ENCODE measurements around the gene ANKRD34A. TPM values are rescaled to one million over a fixed set of nuclear protein-coding genes. Genes with fewer than 3 reads are reported as not detected.
"Not testable (repeated sequence)": the region's sequence is repeated elsewhere in the genome, so short reads cannot be mapped to it uniquely, and the experiment has no call there.

Gene ANKRD34A
- total RNA-seq, 2 donors from 2014 or later = 4.6 to 4.8 TPM

DNA sequence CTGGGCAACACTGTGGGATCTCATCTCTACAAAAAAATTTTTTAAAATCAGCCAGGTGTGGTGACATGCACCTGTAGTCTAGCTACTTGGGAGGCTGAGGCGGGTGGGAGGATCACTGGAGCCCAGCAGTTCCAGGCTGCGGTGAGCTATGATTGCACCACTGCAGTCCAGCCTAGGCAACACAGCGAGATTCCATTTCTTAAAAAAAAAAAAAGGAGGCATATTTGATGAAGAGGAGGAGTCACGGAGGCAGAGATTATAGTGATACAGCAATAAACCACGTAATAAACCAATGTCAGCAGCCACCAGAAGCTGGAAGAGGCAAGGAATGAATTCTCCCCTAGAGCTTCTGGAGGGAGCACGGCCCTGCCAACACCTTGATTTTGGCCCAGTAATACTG, 10.5 kb downstream of the ANKRD34A start:
- ATAC-seq (replicated peaks) = no peak
- Mint-ChIP-seq H3K9me3 (no peaks in the 10 kb centered on the region), H3K27ac (no peak overlapping the region), H3K36me3 (ENCODE audit: low read depth) (peaks cover 78% of the 10 kb centered on the region), H3K4me1 (peaks cover 49% of the 10 kb centered on the region), H3K27me3 (no peaks in the 10 kb centered on the region), H3K4me3 (peak overlapping the region; percentile 95)

DNA sequence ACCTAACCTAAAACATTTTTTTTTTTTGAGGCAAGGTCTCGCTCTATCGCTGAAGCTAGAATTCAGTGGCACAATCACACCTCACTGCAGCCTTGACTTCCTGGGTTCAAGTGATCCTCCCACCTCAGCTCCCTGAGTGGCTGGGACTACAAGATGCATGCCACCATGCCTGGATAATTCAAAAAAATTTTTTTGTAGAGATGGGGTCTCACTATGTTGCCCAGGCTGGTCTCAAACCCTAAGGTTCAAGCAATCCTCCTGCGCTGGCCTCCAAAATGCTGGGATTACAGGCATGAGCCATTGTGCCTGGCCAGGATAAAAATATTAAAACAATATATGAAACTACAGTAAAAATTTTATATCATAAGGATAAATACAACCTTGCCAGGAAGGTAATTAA, 11.5 kb downstream of the ANKRD34A start:
- Mint-ChIP-seq H3K4me1 (peaks cover 43% of the 10 kb centered on the region), H3K27me3 (no peaks in the 10 kb centered on the region), H3K36me3 (ENCODE audit: low read depth) (peaks cover 82% of the 10 kb centered on the region), H3K4me3 (no peak overlapping the region), H3K27ac (no peak overlapping the region), H3K9me3 (no peaks in the 10 kb centered on the region)
- ATAC-seq (replicated peaks) = no peak

DNA sequence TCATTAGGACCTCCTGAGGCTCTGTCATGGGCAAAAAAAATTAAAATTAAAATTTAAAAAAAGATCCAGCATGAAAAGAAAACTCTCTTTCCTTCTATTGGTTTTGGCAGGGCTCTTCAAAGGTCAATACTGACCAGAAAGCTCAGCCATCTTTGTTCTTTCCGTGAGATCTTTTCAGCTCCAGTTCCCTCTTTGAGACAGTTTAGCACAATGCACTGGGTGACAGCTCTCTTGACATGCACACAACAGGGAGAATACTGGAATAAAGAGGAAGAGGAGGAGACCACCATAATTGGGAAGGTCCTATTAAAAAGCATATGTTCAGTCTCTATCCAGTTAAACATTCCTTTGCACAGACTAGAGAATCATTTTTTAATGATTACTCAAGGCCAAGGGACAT, 12.8 kb downstream of the ANKRD34A start:
- Mint-ChIP-seq H3K4me3 (no peak overlapping the region), H3K9me3 (no peaks in the 10 kb centered on the region), H3K36me3 (ENCODE audit: low read depth) (peaks cover 87% of the 10 kb centered on the region), H3K27ac (no peak overlapping the region), H3K27me3 (no peaks in the 10 kb centered on the region), H3K4me1 (peaks cover 43% of the 10 kb centered on the region)
- no peak for ATAC-seq (replicated peaks)

DNA sequence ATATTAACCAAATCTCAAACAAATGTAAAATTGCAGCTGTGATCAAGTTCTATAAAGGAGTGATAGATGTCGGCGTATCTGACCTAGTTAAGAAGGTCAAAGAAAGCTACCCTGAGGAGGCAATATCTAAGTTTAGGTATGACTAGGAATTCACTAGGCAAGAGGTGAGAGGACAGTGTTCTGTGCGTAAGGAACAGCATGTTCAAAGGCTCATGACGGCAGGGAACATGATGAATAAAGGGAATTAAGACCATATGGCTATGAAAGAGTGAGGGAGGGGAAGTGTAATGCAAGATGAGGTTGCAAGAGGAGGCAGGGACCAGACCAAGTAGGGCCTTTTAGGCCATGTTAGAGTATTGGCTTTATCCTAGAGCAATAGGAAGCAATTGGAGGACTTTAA, 15.2 kb downstream of the ANKRD34A start:
- Mint-ChIP-seq H3K27ac (no peak overlapping the region), H3K9me3 (no peaks in the 10 kb centered on the region)
- no peak for ATAC-seq (replicated peaks)

DNA sequence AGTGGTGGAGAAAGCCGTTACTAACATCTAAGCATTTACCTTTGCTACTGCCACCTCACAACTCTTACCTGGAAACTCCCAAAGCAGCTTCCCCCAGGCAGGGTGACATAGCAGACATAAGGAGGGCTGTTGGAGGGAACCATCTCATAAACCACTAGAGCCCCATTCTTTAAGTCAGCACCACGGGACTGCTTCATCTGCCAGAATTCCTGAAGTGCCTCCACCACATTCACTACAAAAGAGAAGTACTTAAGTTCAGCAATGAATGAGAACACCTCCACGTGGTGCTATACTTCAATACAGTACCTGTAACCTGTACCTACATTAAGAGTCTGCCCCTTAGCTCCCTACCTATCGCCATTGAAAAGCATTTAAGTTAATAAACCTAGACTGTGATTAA, 16.8 kb downstream of the ANKRD34A start:
- no peak for ATAC-seq (replicated peaks)
- H3K4me3 Mint-ChIP-seq = no peak overlapping the region

More for the DNA sequence above, 15.2 kb downstream of the ANKRD34A start:
- Mint-ChIP-seq H3K4me1 (peaks cover 25% of the 10 kb centered on the region), H3K36me3 (ENCODE audit: low read depth) (peaks cover 89% of the 10 kb centered on the region), H3K4me3 (no peak overlapping the region), H3K27me3 (no peaks in the 10 kb centered on the region)

DNA sequence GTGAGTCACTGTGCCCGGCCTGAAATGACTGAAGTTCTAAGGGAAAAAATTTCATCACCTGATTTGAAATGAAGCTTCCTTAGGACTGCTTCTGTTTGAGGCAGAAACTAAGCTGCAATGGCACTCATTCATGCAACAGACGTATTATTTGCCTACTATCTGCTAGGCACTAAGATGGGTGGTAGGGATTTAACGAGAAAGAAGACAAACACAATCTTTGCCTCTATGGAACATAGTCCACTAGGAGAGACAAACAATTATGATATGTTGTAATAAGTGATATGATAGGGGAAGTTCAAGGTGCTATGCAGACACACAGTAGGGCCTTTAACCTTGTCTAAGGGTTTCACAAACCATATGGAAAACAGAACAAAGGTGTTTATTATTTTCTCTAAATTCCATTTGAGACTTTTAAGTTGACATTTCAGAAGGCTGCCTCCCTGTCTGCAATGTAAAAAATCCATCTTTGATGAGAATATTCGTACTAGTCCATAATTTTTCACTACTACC, 17.8 kb downstream of the ANKRD34A start:
- Mint-ChIP-seq H3K4me1 (peaks cover 8% of the 10 kb centered on the region), H3K9me3 (no peaks in the 10 kb centered on the region), H3K4me3 (no peak overlapping the region), H3K36me3 (ENCODE audit: low read depth) (peaks cover 89% of the 10 kb centered on the region), H3K27ac (no peak overlapping the region), H3K27me3 (no peaks in the 10 kb centered on the region)
- ATAC-seq (replicated peaks) = no peak

More for the DNA sequence above, 16.8 kb downstream of the ANKRD34A start:
- no peak overlapping the region for H3K27ac Mint-ChIP-seq
- peaks cover 17% of the 10 kb centered on the region for H3K4me1 Mint-ChIP-seq
- no peaks in the 10 kb centered on the region for H3K9me3 Mint-ChIP-seq
- peaks cover 89% of the 10 kb centered on the region for H3K36me3 Mint-ChIP-seq (ENCODE audit: low read depth)
- H3K27me3 Mint-ChIP-seq = no peaks in the 10 kb centered on the region

DNA sequence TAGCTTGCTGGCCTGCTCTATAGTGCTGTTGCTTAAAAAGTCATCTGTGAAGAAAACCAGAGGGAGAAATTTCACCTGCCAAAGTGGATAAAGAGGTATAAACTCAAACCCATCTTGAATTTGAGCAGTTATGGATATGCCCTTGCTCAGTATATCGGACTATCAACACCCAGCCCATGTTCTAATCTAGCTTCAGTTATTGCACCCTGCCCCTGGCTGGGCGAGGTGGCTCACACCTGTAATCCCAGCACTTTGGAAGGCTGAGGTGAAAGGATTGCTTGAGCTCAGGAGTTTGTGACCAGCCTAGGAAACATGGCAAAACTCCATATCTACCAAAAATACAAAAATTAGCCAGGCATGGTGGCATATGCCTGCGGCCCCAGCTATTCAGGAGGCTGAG, 19.8 kb downstream of the ANKRD34A start:
- peaks cover 91% of the 10 kb centered on the region for H3K36me3 Mint-ChIP-seq (ENCODE audit: low read depth)
- no peak overlapping the region for H3K27ac Mint-ChIP-seq
- H3K4me3 Mint-ChIP-seq = no peak overlapping the region
- ATAC-seq (replicated peaks) = no peak
- no peaks in the 10 kb centered on the region for H3K27me3 Mint-ChIP-seq
- peaks cover 5% of the 10 kb centered on the region for H3K4me1 Mint-ChIP-seq
- H3K9me3 Mint-ChIP-seq = no peaks in the 10 kb centered on the region

DNA sequence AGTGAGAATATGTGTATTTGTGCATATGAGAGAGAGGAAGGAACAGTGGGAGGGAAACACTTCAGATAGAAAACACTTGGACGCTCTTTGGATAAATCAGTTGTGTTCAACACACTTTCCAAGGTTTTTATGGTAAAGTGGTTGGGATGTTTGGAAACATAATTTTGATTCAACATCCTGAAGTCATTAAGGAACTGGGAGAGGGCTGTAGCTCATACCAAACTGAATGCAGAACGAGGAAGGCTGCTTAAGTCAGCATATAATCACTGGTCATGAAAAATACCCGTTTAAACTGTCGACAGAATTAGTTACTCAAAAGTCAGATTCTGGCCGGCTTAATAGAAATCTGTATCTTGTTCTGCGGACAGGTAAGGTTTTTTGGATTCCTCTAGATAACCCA, 21.5 kb downstream of the ANKRD34A start:
- Mint-ChIP-seq H3K4me3 (no peak overlapping the region), H3K27ac (peak overlapping the region; percentile 38), H3K27me3 (no peaks in the 10 kb centered on the region), H3K9me3 (no peaks in the 10 kb centered on the region), H3K36me3 (ENCODE audit: low read depth) (peaks cover 95% of the 10 kb centered on the region), H3K4me1 (no peaks in the 10 kb centered on the region)
- no peak for ATAC-seq (replicated peaks)

DNA sequence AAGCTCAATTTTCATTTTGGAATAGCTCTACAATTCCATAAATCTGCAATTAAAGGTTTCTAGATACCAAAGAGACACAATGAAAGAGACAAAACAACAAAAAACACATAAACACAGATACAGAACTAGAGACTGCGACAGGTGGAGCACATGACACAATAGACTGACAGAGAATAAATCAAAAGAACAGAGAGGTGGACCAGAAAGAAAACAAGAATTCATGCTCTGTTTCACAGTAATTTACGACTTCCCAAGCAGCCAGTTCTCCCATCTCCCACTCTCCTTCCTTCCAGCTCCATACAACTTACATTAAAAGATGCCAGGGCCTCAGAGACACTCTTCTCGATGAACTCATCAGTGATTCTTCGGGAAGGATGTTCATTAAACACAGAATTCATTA, 22.0 kb downstream of the ANKRD34A start:
- Mint-ChIP-seq H3K27ac (no peak overlapping the region), H3K36me3 (ENCODE audit: low read depth) (peaks cover 94% of the 10 kb centered on the region), H3K9me3 (no peaks in the 10 kb centered on the region)

DNA sequence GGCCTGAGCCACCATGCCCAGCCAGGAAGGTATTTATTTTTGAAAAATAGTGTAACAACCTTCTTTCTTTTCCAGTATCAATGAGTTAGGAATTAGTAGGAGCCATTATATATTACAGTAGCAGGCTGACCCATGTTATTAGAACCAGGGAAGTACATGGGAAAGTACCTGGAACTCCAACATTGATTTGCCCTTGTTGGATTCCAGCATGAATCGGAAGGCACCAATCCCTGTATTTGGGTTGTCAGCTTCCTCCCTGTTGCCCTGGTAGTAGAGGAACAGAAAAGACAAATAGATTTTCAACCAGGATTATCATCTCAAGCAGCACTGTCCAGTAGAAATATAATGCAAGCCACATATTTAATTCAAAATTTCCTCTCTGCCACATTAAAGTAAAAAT, 26.9 kb downstream of the ANKRD34A start:
- no peaks in the 10 kb centered on the region for H3K27me3 Mint-ChIP-seq
- ATAC-seq (replicated peaks) = no peak
- no peaks in the 10 kb centered on the region for H3K9me3 Mint-ChIP-seq
- no peak overlapping the region for H3K27ac Mint-ChIP-seq
- H3K4me1 Mint-ChIP-seq = peaks cover 12% of the 10 kb centered on the region
- H3K4me3 Mint-ChIP-seq = no peak overlapping the region
- H3K36me3 Mint-ChIP-seq (ENCODE audit: low read depth) = peaks cover 89% of the 10 kb centered on the region

More for the DNA sequence above, 22.0 kb downstream of the ANKRD34A start:
- no peaks in the 10 kb centered on the region for H3K4me1 Mint-ChIP-seq
- H3K4me3 Mint-ChIP-seq = no peak overlapping the region
- H3K27me3 Mint-ChIP-seq = no peaks in the 10 kb centered on the region
- no peak for ATAC-seq (replicated peaks)

DNA sequence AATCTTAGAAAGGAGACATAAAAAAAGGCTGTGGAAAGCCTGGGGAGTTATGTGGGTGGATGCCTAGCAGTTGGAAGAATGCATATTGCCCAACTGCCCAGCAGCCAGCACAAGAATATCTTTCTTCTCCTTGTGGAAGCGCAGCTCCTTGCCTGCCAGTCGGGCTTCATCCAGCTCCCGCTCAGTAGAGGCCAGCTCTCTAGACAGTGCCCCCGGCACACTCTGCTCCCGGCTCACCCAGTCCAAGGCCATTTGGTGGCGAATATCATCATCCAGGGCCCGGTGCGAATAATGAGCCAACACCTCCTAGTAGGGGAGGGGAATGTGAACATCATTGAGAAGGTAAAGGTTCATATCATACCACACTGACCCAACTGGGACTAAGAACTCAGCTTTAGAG, 28.1 kb downstream of the ANKRD34A start:
- H3K9me3 Mint-ChIP-seq = no peaks in the 10 kb centered on the region
- H3K27me3 Mint-ChIP-seq = no peaks in the 10 kb centered on the region
- H3K4me3 Mint-ChIP-seq = no peak overlapping the region
- peaks cover 13% of the 10 kb centered on the region for H3K4me1 Mint-ChIP-seq
- H3K27ac Mint-ChIP-seq = peak overlapping the region; percentile 28
- peaks cover 78% of the 10 kb centered on the region for H3K36me3 Mint-ChIP-seq (ENCODE audit: low read depth)
- ATAC-seq (replicated peaks) = no peak

DNA sequence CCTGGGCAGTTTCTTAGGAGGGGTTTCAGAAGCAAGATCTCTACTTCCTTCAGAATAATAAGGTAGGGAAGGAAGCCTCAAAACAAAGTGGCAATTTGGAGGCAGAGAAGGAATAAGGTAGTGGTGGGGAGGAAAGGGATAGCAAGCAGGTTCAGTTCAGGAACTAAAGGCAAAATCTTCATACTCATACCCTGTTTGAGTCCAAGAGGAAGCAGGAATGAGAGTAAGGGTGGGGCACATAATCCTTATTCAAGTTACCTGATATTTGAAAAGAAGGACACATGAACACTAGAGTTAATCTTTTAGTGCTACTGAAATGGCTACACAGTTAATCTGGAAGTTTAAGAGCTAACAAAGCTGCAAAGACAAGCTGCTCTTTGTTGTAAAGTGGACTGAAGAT, 28.7 kb downstream of the ANKRD34A start:
- Mint-ChIP-seq H3K27me3 (no peaks in the 10 kb centered on the region), H3K9me3 (no peaks in the 10 kb centered on the region), H3K27ac (no peak overlapping the region), H3K4me1 (peaks cover 13% of the 10 kb centered on the region), H3K36me3 (ENCODE audit: low read depth) (peaks cover 77% of the 10 kb centered on the region), H3K4me3 (no peak overlapping the region)
- ATAC-seq (replicated peaks) = no peak

DNA sequence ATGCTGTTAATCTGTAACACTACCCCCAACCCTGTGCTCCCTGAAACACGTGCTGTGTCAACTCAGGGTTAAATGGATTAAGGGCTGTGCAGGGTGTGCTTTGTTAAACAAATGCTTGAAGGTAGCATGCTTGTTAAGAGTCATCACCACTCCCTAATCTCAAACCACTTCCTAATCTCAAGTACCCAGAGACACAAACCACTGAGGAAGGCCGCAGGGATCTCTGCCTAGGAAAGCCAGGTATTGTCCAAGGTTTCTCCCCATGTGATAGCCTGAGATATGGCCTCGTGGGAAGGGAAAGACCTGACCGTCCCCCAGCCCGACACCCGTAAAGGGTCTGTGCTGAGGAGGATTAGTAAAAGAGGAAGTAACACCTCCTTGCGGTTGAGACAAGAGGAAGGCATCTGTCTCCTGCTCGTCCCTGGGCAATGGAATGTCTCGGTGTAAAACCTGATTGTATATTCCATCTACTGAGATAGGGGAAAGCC, 31.8 kb downstream of the ANKRD34A start:
- H3K9me3 Mint-ChIP-seq; ATAC-seq (replicated peaks); H3K27me3 Mint-ChIP-seq: not testable (repeated sequence)
- peaks cover 59% of the 10 kb centered on the region for H3K36me3 Mint-ChIP-seq (ENCODE audit: low read depth)
- peak overlapping the region; percentile 78 for H3K27ac Mint-ChIP-seq
- peak overlapping the region; percentile 67 for H3K4me3 Mint-ChIP-seq
- H3K4me1 Mint-ChIP-seq = peaks cover 13% of the 10 kb centered on the region

DNA sequence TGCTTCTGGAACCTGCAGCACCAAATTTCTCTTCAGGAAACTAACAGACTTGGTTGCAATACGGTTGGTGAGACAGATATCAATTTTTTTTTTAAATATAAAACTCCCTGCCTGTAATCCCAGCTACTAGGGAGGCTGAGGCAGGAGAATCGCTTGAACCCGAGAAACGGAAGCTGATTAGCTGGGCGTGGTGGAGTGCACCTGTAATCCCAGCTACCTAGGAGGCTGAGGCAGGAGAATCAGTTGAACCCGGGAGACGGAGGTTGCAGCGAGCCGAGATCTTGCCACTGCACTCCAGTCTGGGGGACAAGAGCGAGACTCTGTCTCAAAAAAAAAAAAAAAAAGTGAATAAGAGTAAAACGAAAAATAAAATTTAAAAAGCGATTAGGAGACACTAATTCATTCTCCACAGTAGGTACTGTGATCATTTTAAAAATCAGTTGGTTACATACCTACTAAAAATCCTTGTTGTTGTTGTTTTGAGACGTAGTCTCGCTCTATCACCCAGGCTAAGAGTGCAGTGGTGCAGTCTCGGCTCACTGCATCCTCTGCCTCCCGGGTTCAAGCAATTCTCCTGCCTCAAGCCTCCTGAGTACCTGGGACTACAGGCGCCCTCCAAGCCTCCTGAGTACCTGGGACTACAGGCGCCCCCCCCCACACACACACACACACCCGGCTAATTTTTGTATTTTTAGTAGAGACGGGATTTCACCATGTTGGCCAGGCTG, 36.3 kb downstream of the ANKRD34A start:
- H3K4me1 Mint-ChIP-seq = peaks cover 7% of the 10 kb centered on the region
- no peaks in the 10 kb centered on the region for H3K27me3 Mint-ChIP-seq
- H3K9me3 Mint-ChIP-seq = no peaks in the 10 kb centered on the region
- H3K36me3 Mint-ChIP-seq (ENCODE audit: low read depth) = peaks cover 28% of the 10 kb centered on the region
- no peak overlapping the region for H3K4me3 Mint-ChIP-seq
- no peak for ATAC-seq (replicated peaks)
- H3K27ac Mint-ChIP-seq = peak overlapping the region; percentile 58

DNA sequence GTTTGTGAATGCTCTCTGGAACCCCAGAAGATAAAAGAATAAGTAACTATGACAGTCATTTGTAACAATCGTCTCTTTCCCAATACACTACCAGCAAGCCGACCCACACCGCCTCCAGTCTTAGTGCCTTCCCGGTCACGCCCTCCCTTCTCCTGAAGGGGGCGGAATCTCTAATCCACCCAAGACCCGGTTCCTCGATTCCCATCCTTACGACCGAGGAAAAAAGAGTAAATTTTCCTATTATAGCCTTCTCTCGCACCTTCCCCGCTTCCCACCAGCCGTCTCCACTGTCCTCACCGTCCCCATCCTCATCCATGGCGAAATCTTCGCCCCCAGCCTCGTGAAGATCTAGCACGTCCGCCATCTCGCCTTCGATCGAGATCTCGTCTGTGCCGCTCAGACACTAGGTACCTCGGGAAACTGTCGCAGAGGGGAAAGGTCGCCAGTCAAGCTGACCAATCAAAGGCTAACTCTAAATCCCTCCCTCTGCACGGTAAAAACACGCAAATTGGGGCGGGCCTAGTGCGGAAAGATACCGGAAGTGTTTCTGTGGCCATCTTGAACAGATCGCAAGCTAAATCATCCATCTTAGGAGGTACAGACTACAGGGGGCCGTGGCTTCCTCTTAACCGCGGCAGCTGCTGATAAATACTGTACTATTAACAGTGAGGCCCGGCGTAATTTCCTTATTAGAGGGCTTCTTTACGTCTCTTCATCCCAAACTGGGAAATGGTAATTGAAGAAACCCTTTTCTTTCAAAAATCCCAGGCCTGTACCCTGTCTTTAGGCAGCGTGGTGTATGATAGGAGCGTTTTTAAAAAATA, 37.1 kb downstream of the ANKRD34A start, which contains the start of gene RBM8A:
Gene RBM8A (minus strand): TSS at position 422 of the 824 bp plus-strand sequence. CDS start 58 bp downstream, at position 364.
- no peaks in the 10 kb centered on the region for H3K27me3 Mint-ChIP-seq
- H3K4me3 Mint-ChIP-seq = no peak within 1 kb of the TSS
- no peaks in the 10 kb centered on the region for H3K9me3 Mint-ChIP-seq
- H3K27ac Mint-ChIP-seq = no peak within 1 kb of the TSS
- H3K4me1 Mint-ChIP-seq = no peaks in the 10 kb centered on the region
- H3K36me3 Mint-ChIP-seq (ENCODE audit: low read depth) = peaks cover 36% of the 10 kb centered on the region
- peak; percentile 97 for ATAC-seq (replicated peaks)

Measured in activated T-helper 17 cell treated with anti-CD3 and anti-CD28 coated beads, Interleukin-2, amount 50 U/mL, for 72 hours (primary cell).